ENCODE measurements around the gene SELENOF.

DNA sequence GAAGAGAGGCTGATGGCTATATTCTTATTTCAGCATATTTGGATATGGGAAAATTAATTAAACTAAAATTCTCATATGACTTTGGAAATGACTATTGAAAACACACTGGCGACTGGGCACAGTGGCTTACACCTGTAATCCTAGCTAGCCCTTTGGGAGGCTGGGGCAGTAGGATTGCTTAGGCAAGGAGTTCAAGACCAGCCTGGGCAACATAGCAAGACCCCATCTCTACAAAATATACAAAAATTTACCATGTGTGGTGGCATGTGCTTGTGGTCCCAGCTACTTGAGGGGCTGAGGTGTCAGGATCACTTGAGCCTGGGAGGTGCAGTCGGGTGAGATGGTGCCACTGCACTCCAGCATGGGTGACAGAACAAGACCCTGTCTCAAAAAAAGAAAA lies 26.7 kb upstream of the SELENOF start:
- TF ChIP-seq EP300 (IDR thresholded peaks at IDR 0.05; ENCODE audit: low read depth) (no peak), CTCF (IDR thresholded peaks at IDR 0.05) (no peak), POLR2A (IDR thresholded peaks at IDR 0.05) (no peak), POLR2AphosphoS5 (IDR thresholded peaks at IDR 0.05) (no peak)
